ENCODE data around the gene IFIT5.
"Not testable (repeated sequence)": the region's sequence is repeated elsewhere in the genome, so short reads cannot be mapped to it uniquely, and the experiment has no call there.

Gene IFIT5

GRCh38 chr10:89393898-89394297 is 20.5 kb upstream of the IFIT5 start:
- DNase-seq: no peak

- DNase-seq: no peak
Observed at GRCh38 chr10:89395141-89395540, 19.2 kb upstream of the IFIT5 start.

- DNase-seq: peak; percentile 79
Observed at GRCh38 chr10:89398003-89398749, 16.2 kb upstream of the IFIT5 start.

- no peak for DNase-seq
Observed at GRCh38 chr10:89399956-89400355, 14.4 kb upstream of the IFIT5 start.

GRCh38 chr10:89403043-89403442 is 11.3 kb upstream of the IFIT5 start:
- no peak for DNase-seq

GRCh38 chr10:89404104-89405047 is 10.0 kb upstream of the IFIT5 start:
- DNase-seq: no peak

- DNase-seq: not testable (repeated sequence)
Observed at GRCh38 chr10:89406178-89406577, 8.2 kb upstream of the IFIT5 start.

- DNase-seq: not testable (repeated sequence)
Observed at GRCh38 chr10:89407792-89408191, 6.6 kb upstream of the IFIT5 start.

- DNase-seq: not testable (repeated sequence)
Observed at GRCh38 chr10:89409282-89409681, 5.1 kb upstream of the IFIT5 start.

- DNase-seq: not testable (repeated sequence)
Observed at GRCh38 chr10:89410551-89410950, 3.8 kb upstream of the IFIT5 start.

GRCh38 chr10:89411135-89411534 is 3.2 kb upstream of the IFIT5 start:
- DNase-seq: not testable (repeated sequence)

GRCh38 chr10:89412276-89412675 is 2.1 kb upstream of the IFIT5 start:
- DNase-seq: not testable (repeated sequence)

GRCh38 chr10:89413398-89413912 is 913 bp upstream of the IFIT5 start:
- DNase-seq: no peak

GRCh38 chr10:89414879-89415821 is 782 bp downstream of the IFIT5 start:
- DNase-seq: peak; percentile 15

- DNase-seq: no peak
Observed at GRCh38 chr10:89416465-89416864, 2.1 kb downstream of the IFIT5 start.

- DNase-seq: no peak
Observed at GRCh38 chr10:89419548-89419947, 5.2 kb downstream of the IFIT5 start.

GRCh38 chr10:89421018-89421476 is 6.7 kb downstream of the IFIT5 start:
- no peak for DNase-seq

GRCh38 chr10:89425000-89425399 is 10.6 kb downstream of the IFIT5 start:
- DNase-seq: no peak

- DNase-seq: peak; percentile 69
Observed at GRCh38 chr10:89426230-89426868, 12.0 kb downstream of the IFIT5 start.

GRCh38 chr10:89427629-89428028 is 13.3 kb downstream of the IFIT5 start:
- peak; percentile 84 for DNase-seq

- no peak for DNase-seq
Observed at GRCh38 chr10:89428877-89429276, 14.5 kb downstream of the IFIT5 start.

GRCh38 chr10:89431977-89432376 is 17.6 kb downstream of the IFIT5 start:
- peak; percentile 84 for DNase-seq
